ENCODE results near the gene CLCN1. TPM values are rescaled to one million over a fixed set of nuclear protein-coding genes. Genes with fewer than 3 reads are reported as not detected.

The CLCN1 gene
- total RNA-seq, 1 donor from 2014 or later: 0.14 TPM

DNA sequence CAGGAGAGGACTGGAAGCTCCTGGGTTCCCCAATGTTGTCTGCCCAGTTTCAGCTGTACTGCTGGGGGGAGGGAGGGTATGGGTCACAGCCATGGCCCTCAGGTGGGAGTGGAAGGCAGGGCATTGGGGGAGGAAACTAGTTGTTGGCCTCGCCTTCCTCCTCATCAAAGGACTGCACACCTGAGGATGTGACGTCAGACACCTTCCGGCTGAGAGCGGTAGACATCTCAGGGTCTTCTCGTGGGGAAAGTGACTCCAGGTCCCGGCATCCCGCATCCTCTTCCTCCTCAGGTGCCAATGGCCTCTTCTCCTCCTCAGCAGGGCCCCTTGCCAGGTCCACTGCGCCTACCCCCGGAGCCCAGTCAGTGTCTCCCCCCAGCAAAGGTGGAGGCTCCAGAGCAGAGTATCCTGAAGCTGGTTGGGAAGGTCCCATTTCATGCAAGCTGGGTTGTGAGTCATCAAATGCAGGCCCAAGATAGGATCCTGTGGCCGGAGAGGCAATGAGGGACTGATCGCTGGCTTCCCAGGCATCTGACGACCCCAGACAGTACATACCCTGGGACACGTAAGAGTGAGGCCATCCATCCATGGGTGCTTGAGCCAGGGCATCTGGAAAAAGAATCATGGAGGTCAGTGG, 40.6 kb downstream of the CLCN1 start:
- DNase-seq (ENCODE audit: low spot score, unreplicated experiment): no peak
- peaks cover 9% of the 10 kb centered on the region for H3K4me1 Mint-ChIP-seq (ENCODE audit: low read depth)
- H3K9me3 Mint-ChIP-seq (ENCODE audit: low read depth): no peaks in the 10 kb centered on the region
- peak overlapping the region; percentile 68 for H3K27ac Mint-ChIP-seq
- H3K27me3 Mint-ChIP-seq: peaks cover 57% of the 10 kb centered on the region
- H3K36me3 Mint-ChIP-seq (ENCODE audit: insufficient read depth): no peaks in the 10 kb centered on the region
- TF ChIP-seq CTCF (IDR thresholded peaks at IDR 0.05; ENCODE audit: unreplicated experiment): no peak
- no peak overlapping the region for H3K4me3 Mint-ChIP-seq (ENCODE audit: low read depth)

GRCh38 chr7:143358626-143359025, 42.7 kb downstream of the CLCN1 start:
- H3K27ac Mint-ChIP-seq: no peak overlapping the region
- H3K36me3 Mint-ChIP-seq (ENCODE audit: insufficient read depth): no peaks in the 10 kb centered on the region
- peaks cover 3% of the 10 kb centered on the region for H3K4me1 Mint-ChIP-seq (ENCODE audit: low read depth)
- H3K9me3 Mint-ChIP-seq (ENCODE audit: low read depth): no peaks in the 10 kb centered on the region
- TF ChIP-seq CTCF (IDR thresholded peaks at IDR 0.05; ENCODE audit: unreplicated experiment): no peak
- DNase-seq (ENCODE audit: low spot score, unreplicated experiment): no peak
- no peak overlapping the region for H3K4me3 Mint-ChIP-seq (ENCODE audit: low read depth)
- peaks cover 68% of the 10 kb centered on the region for H3K27me3 Mint-ChIP-seq

- no peak overlapping the region for H3K4me3 Mint-ChIP-seq (ENCODE audit: low read depth)
- peaks cover 75% of the 10 kb centered on the region for H3K27me3 Mint-ChIP-seq
- H3K9me3 Mint-ChIP-seq (ENCODE audit: low read depth): no peaks in the 10 kb centered on the region
- DNase-seq (ENCODE audit: low spot score, unreplicated experiment): no peak
- no peaks in the 10 kb centered on the region for H3K36me3 Mint-ChIP-seq (ENCODE audit: insufficient read depth)
- peaks cover 3% of the 10 kb centered on the region for H3K4me1 Mint-ChIP-seq (ENCODE audit: low read depth)
- no peak overlapping the region for H3K27ac Mint-ChIP-seq
- no peak for TF ChIP-seq CTCF (IDR thresholded peaks at IDR 0.05; ENCODE audit: unreplicated experiment)
Measured at GRCh38 chr7:143359771-143360353, 44.0 kb downstream of the CLCN1 start.

- DNase-seq (ENCODE audit: low spot score, unreplicated experiment): no peak
- Mint-ChIP-seq H3K27ac (no peak overlapping the region), H3K4me3 (ENCODE audit: low read depth) (peak overlapping the region; percentile 37), H3K9me3 (ENCODE audit: low read depth) (no peaks in the 10 kb centered on the region), H3K4me1 (ENCODE audit: low read depth) (peaks cover 3% of the 10 kb centered on the region), H3K36me3 (ENCODE audit: insufficient read depth) (no peaks in the 10 kb centered on the region), H3K27me3 (peaks cover 77% of the 10 kb centered on the region)
- no peak for TF ChIP-seq CTCF (IDR thresholded peaks at IDR 0.05; ENCODE audit: unreplicated experiment)
Measured at GRCh38 chr7:143360788-143361551, 45.1 kb downstream of the CLCN1 start.

DNA sequence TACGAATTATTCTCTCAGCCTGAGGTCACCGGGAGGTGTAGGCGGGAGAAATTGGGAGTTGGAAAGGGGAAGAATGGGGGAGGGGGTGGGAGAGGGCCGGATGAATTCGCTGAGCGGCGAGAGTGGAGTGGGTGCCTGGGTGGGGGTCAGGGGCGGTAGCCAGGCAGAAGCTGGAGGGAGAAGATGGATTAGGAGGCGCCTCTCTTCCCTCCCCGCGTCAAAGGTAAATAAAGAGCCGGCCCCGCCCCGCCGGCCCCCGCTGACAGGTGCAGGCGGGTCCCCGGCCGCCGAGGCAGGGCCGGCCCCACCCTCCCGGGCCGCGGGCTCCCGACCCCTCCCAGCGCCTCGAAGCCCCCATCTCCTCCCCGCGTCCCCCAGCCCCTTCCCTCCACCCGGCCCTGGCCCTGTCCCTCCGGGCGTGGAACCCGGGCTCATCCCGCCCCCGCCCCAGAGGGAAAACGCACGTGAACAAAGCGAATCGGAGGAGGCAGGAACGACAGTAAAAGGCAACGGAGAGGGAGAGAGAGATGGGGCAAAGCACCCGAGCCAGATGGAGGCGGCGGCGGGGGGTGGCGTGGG, 45.7 kb downstream of the CLCN1 start:
- Mint-ChIP-seq H3K27me3 (peaks cover 81% of the 10 kb centered on the region), H3K27ac (no peak overlapping the region), H3K9me3 (ENCODE audit: low read depth) (no peaks in the 10 kb centered on the region), H3K4me1 (ENCODE audit: low read depth) (peaks cover 3% of the 10 kb centered on the region), H3K36me3 (ENCODE audit: insufficient read depth) (no peaks in the 10 kb centered on the region), H3K4me3 (ENCODE audit: low read depth) (peak overlapping the region; percentile 68)
- TF ChIP-seq CTCF (IDR thresholded peaks at IDR 0.05; ENCODE audit: unreplicated experiment): no peak
- DNase-seq (ENCODE audit: low spot score, unreplicated experiment): no peak

Measured in progenitor cell of endocrine pancreas (in vitro differentiated cells).